ENCODE measurements around the gene DDX5. TPM values are rescaled to one million over a fixed set of nuclear protein-coding genes. Genes with fewer than 3 reads are reported as not detected.
A peak's percentile ranks its signal among the peaks of the same experiment; 100 is the strongest.
"Not testable (repeated sequence)": the region's sequence is repeated elsewhere in the genome, so short reads cannot be mapped to it uniquely, and the experiment has no call there.

The DDX5 gene
- total and polyA plus RNA-seq, 2 of the 13 experiments (the other 11 are each of a cell fraction or from before 2014, with no cell fraction given), result 503 to 684 TPM

GRCh38 chr17:64496348-64496785, 9.7 kb downstream of the DDX5 start (continued):
- TF ChIP-seq NR2F2 (IDR thresholded peaks at IDR 0.05; ENCODE audit: borderline replicate concordance, low read depth), result peak; percentile 10; the same call in 1 of the 2 replicates
- TF ChIP-seq BATF2 (CRISPR knock-in tag; IDR thresholded peaks at IDR 0.05), result no peak
- no peak for TF ChIP-seq ETV6 (CRISPR knock-in tag; conservative IDR thresholded peaks at IDR 0.05)
- no peak for TF ChIP-seq NFE2L1 (CRISPR knock-in tag; IDR thresholded peaks at IDR 0.05; ENCODE audit: borderline replicate concordance)
- TF ChIP-seq ZNF564 (CRISPR knock-in tag; IDR thresholded peaks at IDR 0.05), result no peak
- no peak for TF ChIP-seq NFIC (IDR thresholded peaks at IDR 0.05; ENCODE audit: low read length)
- TF ChIP-seq SRSF1 (optimal IDR thresholded peaks at IDR 0.05; ENCODE audit: low read depth, low read length), result peak; percentile 10
- TF ChIP-seq TRIM24 (CRISPR knock-in tag; IDR thresholded peaks at IDR 0.05), result 0 out of 2 replicates have a peak, but pooled peaks have one; percentile 29
- TF ChIP-seq ZNF691 (CRISPR knock-in tag; IDR thresholded peaks at IDR 0.05; ENCODE audit: borderline replicate concordance, low read depth), result no peak

- DNase-seq (ENCODE audit: low spot score); H3K27ac ChIP-seq (ENCODE audit: extremely low read length, insufficient read depth, low read length); H3K27me3 ChIP-seq (ENCODE audit: control insufficient read depth in 1 of 2, insufficient read depth in 2 of 2, low read length in 2 of 2); FAIRE-seq; H2AFZ ChIP-seq (ENCODE audit: low read length); ATAC-seq; H3K9me3 ChIP-seq (ENCODE audit: low read length); BruUV-seq (replicated peaks); CTCF ChIA-PET (ENCODE audit: low intra/inter-chr PET ratio, low total read pairs): not testable (repeated sequence)
- intact Hi-C loops (cut with micrococcal nuclease; ENCODE audit: unreplicated experiment) (loop anchor here (10.0 kb wide), 2 partner anchors 170 to 340 kb away; no protein-coding TSS in a partner anchor), in situ Hi-C loops (cut with HindIII; ENCODE audit: extremely low pct_ligation_motif_present, low pct_unique_long_range_greater_than_20kb) (loop anchor here (10.0 kb wide), 1 partner anchor 190 kb away; no protein-coding TSS in a partner anchor)
- Histone ChIP-seq H3K36me3 (replicated peaks in 1 of 2; ENCODE audit: control insufficient read depth in 1 of 2, insufficient read depth in 2 of 2, low read length in 2 of 2) (peaks cover 11 to 31% of the 10 kb centered on the region in 2 experiments), H3K4me3 (replicated peaks in 1 of 3; ENCODE audit: insufficient read depth in 1 of 3, low read depth in 2 of 3, low read length in 3 of 3) (peak overlapping the region; percentile 65 to 90 (median 68); a peak in 5 of 6 replicates), H3K79me2 (ENCODE audit: insufficient read depth, low read length) (peaks cover 33% of the 10 kb centered on the region), H4K20me1 (ENCODE audit: insufficient read depth, low read length) (peaks cover 13% of the 10 kb centered on the region), H3K9ac (ENCODE audit: insufficient read depth, low read depth, low read length) (peak overlapping the region; percentile 80; the same call in 1 of the 2 replicates), H3K4me2 (ENCODE audit: low read depth, low read length) (peak overlapping the region; percentile 88), H3K4me1 (ENCODE audit: insufficient read depth, low read length) (peaks cover 57% of the 10 kb centered on the region)
- POLR2A ChIA-PET, result interaction anchor here (7.3 kb wide), 1 partner anchor 11 kb away, joined by 202 read pairs; the partner anchor contains the start of genes CEP95 and DDX5
- TF ChIP-seq ZNF770 (CRISPR knock-in tag; IDR thresholded peaks at IDR 0.05), result peak; percentile 90
- 84% methylated on average over 5 of the region's 5 CpGs for WGBS (ENCODE audit: low lambda C conversion rate)
These were observed 10.8 kb downstream of the DDX5 start for GRCh38 chr17:64495300-64495699.

Data from HepG2 (cell line).